K562 (cell line): ENCODE measurements around the gene ZNF138. TPM values are rescaled to one million over a fixed set of nuclear protein-coding genes. Genes with fewer than 3 reads are reported as not detected.
A peak's percentile ranks its signal among the peaks of the same experiment; 100 is the strongest.

ENCODE experiments used
- ATAC-seq: fragments of 200-7000 bp; cut with Tn5 transposase; 3 replicates; pipeline ENCODE4 v1.9.1; 2020; ENCODE audit warnings: moderate library complexity
- BruUV-seq: library from RNA; stranded (reverse); fragments of 400-500 nt; replicated peaks from 2 replicates; lab custom pipeline; 2021; lab: Mats Ljungman, UMichigan
- CTCF ChIA-PET: fragments of 300-600 bp; formaldehyde crosslinking; extraction: SDS; loops from one replicate; lab custom pipeline; 2021; ENCODE audit warnings: low intra/inter-chr PET ratio; lab: Yijun Ruan, JAX
- POLR2A ChIA-PET: fragments of 300-600, 350-650 bp; sonication (Branson Sonifier 250); formaldehyde crosslinking; extraction: SDS; loops from one replicate; lab custom pipeline; 2021; ENCODE audit warnings: antibody characterized with exemption, inconsistent platforms; lab: Yijun Ruan, JAX
- DNase-seq, 4 experiments: peaks; one replicate each; pipeline versions ENCODE4 v3.0.0 to v3.0.0-alpha.2; 2011 to 2018; ENCODE audit warnings: low spot score in 3 of 4, mixed read lengths in 3 of 4; ENCODE audit errors: extremely low read depth in 1 of 4
- FAIRE-seq: peaks from 2 replicates; lab custom pipeline; 2011; peaks lifted over from hg19 to GRCh38; lab: Jason Lieb, UNC
- H2AFZ ChIP-seq: 2 replicates; pipeline ENCODE4 v1.6.0; 2011; ENCODE audit warnings: low read depth, low read length, control low read depth, inconsistent platforms
- H3K27ac ChIP-seq: fragments of 200-600 bp; 3 replicates; pipeline ENCODE4 v1.8.0; 2011; ENCODE audit warnings: low read depth, mild to moderate bottlenecking, control low read depth, inconsistent platforms, low read length, moderate library complexity, mixed read lengths; ENCODE audit errors: extremely low read depth
- H3K27me3 ChIP-seq, 2 experiments: fragments of 300-600 bp in 1 of 2; 2 replicates in 1 of 2; 3 replicates in 1 of 2; pipeline versions ENCODE4 v1.6.0 to v1.8.0; 2011; ENCODE audit warnings: inconsistent platforms in 2 of 2, low read length in 2 of 2, mild to moderate bottlenecking in 1 of 2, mixed read lengths in 1 of 2, moderate library complexity in 1 of 2; ENCODE audit not compliant: control insufficient read depth in 2 of 2, insufficient read depth in 2 of 2
- H3K36me3 ChIP-seq: fragments of 300-600 bp; 3 replicates; pipeline ENCODE4 v1.8.0; 2011; ENCODE audit warnings: mild to moderate bottlenecking, low read length, inconsistent platforms; ENCODE audit not compliant: control insufficient read depth, insufficient read depth
- H3K4me1 ChIP-seq, 2 experiments: fragments of 200-600 bp in 1 of 2; replicated peaks in 1 of 2; 2 replicates in 1 of 2; 3 replicates in 1 of 2; pipeline versions ENCODE4 v1.5.1 to v1.8.0; 2011; ENCODE audit warnings: inconsistent platforms in 2 of 2, low read length in 2 of 2, mild to moderate bottlenecking in 1 of 2, mixed read lengths in 1 of 2, moderate library complexity in 1 of 2; ENCODE audit not compliant: control insufficient read depth in 2 of 2, insufficient read depth in 2 of 2
- H3K4me2 ChIP-seq: 2 replicates; pipeline ENCODE4 v1.6.1; 2011; ENCODE audit warnings: low read length, control low read depth, inconsistent platforms, mixed read lengths; ENCODE audit not compliant: insufficient read depth
- H3K4me3 ChIP-seq: fragments of 200-600 bp; sonication (generic), shearing (Covaris generic); 2 replicates; pipeline ENCODE4 v1.5.1; 2016; ENCODE audit warnings: control low read depth, inconsistent platforms
- H3K79me2 ChIP-seq: fragments of 200-600 bp; 3 replicates; pipeline ENCODE4 v1.8.0; 2011; ENCODE audit warnings: low read length, inconsistent platforms; ENCODE audit not compliant: control insufficient read depth, insufficient read depth
- H3K9ac ChIP-seq, 2 experiments: 2 replicates each; pipeline versions ENCODE4 v1.6.0 to v1.6.1; 2011; ENCODE audit warnings: low read depth in 2 of 2, low read length in 2 of 2, control low read depth in 1 of 2, inconsistent platforms in 1 of 2, mild to moderate bottlenecking in 1 of 2, mixed read lengths in 1 of 2; ENCODE audit not compliant: insufficient read depth in 1 of 2
- H3K9me1 ChIP-seq: one replicate; pipeline ENCODE4 v1.6.0; 2011; ENCODE audit warnings: inconsistent platforms, mild to moderate bottlenecking, low read length, moderate library complexity; ENCODE audit not compliant: control insufficient read depth, insufficient read depth
- H3K9me3 ChIP-seq: replicated peaks from 2 replicates; pipeline ENCODE4 v1.5.1; 2011; ENCODE audit warnings: low read depth, low read length, inconsistent platforms; ENCODE audit not compliant: control insufficient read depth, insufficient read depth
- H4K20me1 ChIP-seq: replicated peaks from 2 replicates; pipeline ENCODE4 v1.6.1; 2011; ENCODE audit warnings: low read length, inconsistent platforms, mixed read lengths; ENCODE audit not compliant: control insufficient read depth, insufficient read depth
- CSDE1 ChIP-seq, 2 experiments: fragments of 450-650 bp; IDR thresholded peaks; 2 replicates each; pipeline ENCODE4 v1.6.1; 2016; ENCODE audit warnings: mild to moderate bottlenecking in 1 of 2
- ELK3 ChIP-seq: fragments of 450-650 bp; formaldehyde crosslinking; IDR thresholded peaks from 2 replicates; pipeline ENCODE4 v1.4.0; 2020; ENCODE audit warnings: mild to moderate bottlenecking
- ETS1 ChIP-seq: conservative IDR thresholded peaks from 2 replicates; pipeline ENCODE4 v1.6.1; 2011; ENCODE audit warnings: low read depth, mild to moderate bottlenecking, low read length; ENCODE audit not compliant: control insufficient read depth
- FIP1L1 ChIP-seq: fragments of 200-400 bp; formaldehyde crosslinking; IDR thresholded peaks from 2 replicates; pipeline ENCODE4 v1.6.1; 2018; ENCODE audit warnings: mild to moderate bottlenecking, low read depth, low read length; ENCODE audit not compliant: poor library complexity, severe bottlenecking
- FOSL1 ChIP-seq: fragments of 200-800 bp; sonication (Bioruptor generic); conservative IDR thresholded peaks from 2 replicates; pipeline ENCODE4 v1.6.1; 2016; ENCODE audit warnings: missing genetic modification characterization, missing compliant biosample characterization
- KAT7 ChIP-seq: sonication (generic); formaldehyde crosslinking; IDR thresholded peaks from 2 replicates; pipeline ENCODE4 v1.8.0; 2022; ENCODE audit warnings: missing genetic modification reagents, mild to moderate bottlenecking, borderline replicate concordance
- KAT8 ChIP-seq: fragments of 450-650 bp; IDR thresholded peaks from 2 replicates; pipeline ENCODE4 v1.6.1; 2016; ENCODE audit warnings: low read depth, mild to moderate bottlenecking
- SOX6 ChIP-seq: fragments of 450-650 bp; IDR thresholded peaks from 2 replicates; pipeline ENCODE4 v1.6.1; 2014; ENCODE audit warnings: mild to moderate bottlenecking
- ZC3H8 ChIP-seq: fragments of 450-650 bp; IDR thresholded peaks from 2 replicates; pipeline ENCODE4 v1.6.1; 2017
- ZNF318 ChIP-seq, 2 experiments: fragments of 450-650 bp; IDR thresholded peaks; 2 replicates each; pipeline ENCODE4 v1.6.1; 2016; ENCODE audit warnings: mild to moderate bottlenecking in 2 of 2, borderline replicate concordance in 1 of 2, low read depth in 1 of 2, moderate library complexity in 1 of 2
- WGBS: fragments of 100-300 bp; shearing (Covaris generic); methylation state at CpG from one replicate; pipeline ENCODE4 v1.1.6; 2016; ENCODE audit warnings: low coverage, mixed read lengths; ENCODE audit not compliant: insufficient coverage; ENCODE audit errors: missing lambda C conversion rate; 5-methylcytosine and 5-hydroxymethylcytosine counted together
- in situ Hi-C: fragments of 300-500 bp; cut with MboI; formaldehyde crosslinking; loops from 4 replicates; pipeline ENCODE4 v1.15.0; 2018; ENCODE audit warnings: inconsistent platforms, mixed read lengths
- intact Hi-C: fragments of 100-400 bp; cut with micrococcal nuclease; formaldehyde crosslinking; loops from 2 replicates; pipeline ENCODE4 v1.14.2; 2022
- polyA plus RNA-seq, 8 experiments: library from polyadenylated mRNA; depleted of rRNA in 4 of 8; stranded (reverse) in 5 of 8; unstranded in 3 of 8; fragments of >200 nt; fragmentation: Nextera tagmentation in 2 of 8; fragmentation: Illumina TruSeq in 1 of 8; extraction: Ambion mirVana in 2 of 8; extraction: Trizol in 1 of 8; gene quantifications; 2 replicates each; pipeline versions ENCODE4 v1.2.1 to v1.2.3, GENCODE V29; 2011 to 2014; ENCODE audit warnings: inconsistent platforms in 1 of 8, missing spikeins in 1 of 8
- total RNA-seq, 7 experiments: library from RNA; depleted of rRNA in 6 of 7; stranded (reverse); fragments of >200 nt in 6 of 7; fragmentation: Illumina TruSeq in 2 of 7; extraction: Trizol in 2 of 7; gene quantifications; 2 replicates each; pipeline versions ENCODE4 v1.2.1 to v1.2.3, GENCODE V29; 2011 to 2021; ENCODE audit warnings: low replicate concordance in 1 of 7

Gene ZNF138
- total and polyA plus RNA-seq, 9 of the 15 experiments (the other 6 are each of a cell fraction or from before 2014, with no cell fraction given) = 14.6 to 34.9 (median 22.6) TPM

DNA sequence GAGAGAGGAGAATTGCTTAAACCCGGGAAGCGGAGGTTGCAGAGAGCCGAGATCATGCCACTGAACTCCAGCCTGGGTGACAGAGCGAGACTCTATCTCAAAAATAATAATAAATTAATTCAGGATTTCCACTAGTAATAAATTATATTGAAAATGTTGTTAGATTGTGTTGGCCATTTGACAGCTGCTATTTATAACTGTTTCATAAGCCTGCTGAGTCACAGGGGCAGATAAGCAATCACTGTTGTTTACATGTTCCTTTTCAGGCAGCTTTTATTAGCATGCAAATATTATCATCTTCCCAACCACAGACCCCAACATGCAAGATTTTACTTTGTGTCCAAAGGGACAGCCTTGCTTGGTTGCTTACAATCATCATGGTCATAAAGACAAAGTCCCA lies 49.5 kb upstream of the ZNF138 start:
- ATAC-seq (peak; percentile 38; the same call in 2 of the 3 replicates), DNase-seq (no peak), FAIRE-seq (no peak)
- no peaks in the 10 kb centered on the region for H3K27me3 ChIP-seq
- BruUV-seq = no TSS peak
- 38% methylated on average over 4 of the region's 4 CpGs for WGBS
- H3K4me1 ChIP-seq = no peaks in the 10 kb centered on the region
- in situ Hi-C loops (no loop called here), intact Hi-C loops (no loop called here)
- H4K20me1 ChIP-seq = no peaks in the 10 kb centered on the region
- CTCF ChIA-PET = no interaction called here
- no peak overlapping the region for H3K4me2 ChIP-seq
- POLR2A ChIA-PET = interaction anchor here (0.7 kb wide), 1 partner anchor 147 kb away, joined by 5 read pairs; no protein-coding TSS in a partner anchor
- H3K79me2 ChIP-seq = no peaks in the 10 kb centered on the region
- H3K9me3 ChIP-seq = no peaks in the 10 kb centered on the region
- no peaks in the 10 kb centered on the region for H3K9me1 ChIP-seq
- no peak overlapping the region for H3K9ac ChIP-seq
- H2AFZ ChIP-seq = no peak overlapping the region
- H3K27ac ChIP-seq = no peak overlapping the region
- H3K4me3 ChIP-seq = no peak overlapping the region
- H3K36me3 ChIP-seq = no peaks in the 10 kb centered on the region
- TF ChIP-seq ELK3 (CRISPR knock-in tag) (no peak), KAT7 (CRISPR knock-in tag) (no peak), ZC3H8 (no peak), CSDE1 (IDR thresholded peaks at IDR 0.05) (no peak), FOSL1 (tag) (peak; percentile 95), FIP1L1 (no peak), ETS1 (no peak), KAT8 (no peak), ZNF318 (IDR thresholded peaks at IDR 0.05; ENCODE audit: borderline replicate concordance in 1 of 2, low read depth in 1 of 2) (peak in 1 of 2 experiments; percentile 43; a peak in 1 of 4 replicates), SOX6 (peak; percentile 56; the same call in 1 of the 2 replicates)
